Suppressor macrophage treated with lipopolysaccharide for 4 hours (primary cell): ENCODE results near the gene GABRR2.
"Not testable (repeated sequence)": the region's sequence is repeated elsewhere in the genome, so short reads cannot be mapped to it uniquely, and the experiment has no call there.

Source experiments
- DNase-seq: peaks from one replicate; pipeline ENCODE4 v3.0.0-alpha.2; 2020

The GABRR2 gene

DNA sequence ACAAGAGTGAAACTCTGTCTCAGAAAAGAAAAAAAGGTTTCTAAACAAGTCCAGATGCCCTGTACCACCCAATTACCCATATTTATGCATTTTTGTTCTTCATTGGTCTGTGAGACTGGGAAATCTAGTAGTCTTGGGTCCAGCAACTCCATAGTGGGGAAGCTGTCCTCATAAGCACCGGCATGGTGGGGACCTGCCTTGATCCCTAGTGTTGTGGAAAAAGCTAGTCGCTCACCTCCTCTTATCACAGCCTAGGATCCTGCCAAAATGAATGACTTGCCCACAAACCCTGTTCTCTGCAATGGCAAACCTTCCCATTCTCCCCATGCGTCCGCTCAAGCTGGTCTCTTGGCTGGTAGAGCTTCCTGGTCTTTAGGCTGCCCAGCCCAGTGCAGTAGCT, 59.7 kb downstream of the GABRR2 start:
- no peak for DNase-seq

DNA sequence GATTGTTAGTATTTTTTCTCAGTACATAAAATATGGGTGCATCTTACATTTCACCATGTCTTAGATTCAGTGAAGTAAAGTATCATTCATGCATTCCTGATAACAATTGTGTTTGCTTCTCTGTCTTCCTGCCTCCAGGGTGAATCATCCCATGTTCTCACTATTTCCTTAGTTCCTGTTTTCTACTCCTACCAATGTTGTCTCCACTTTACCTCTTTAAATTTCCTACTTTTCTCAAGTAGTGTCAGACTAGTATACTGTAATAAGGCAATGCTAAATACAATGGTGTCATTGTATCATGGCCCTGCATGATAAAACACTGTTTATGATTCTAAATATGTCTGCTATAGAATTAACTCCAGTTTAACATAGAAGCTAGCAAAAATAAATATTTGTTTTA, 60.5 kb downstream of the GABRR2 start:
- peak; percentile 47 for DNase-seq

DNA sequence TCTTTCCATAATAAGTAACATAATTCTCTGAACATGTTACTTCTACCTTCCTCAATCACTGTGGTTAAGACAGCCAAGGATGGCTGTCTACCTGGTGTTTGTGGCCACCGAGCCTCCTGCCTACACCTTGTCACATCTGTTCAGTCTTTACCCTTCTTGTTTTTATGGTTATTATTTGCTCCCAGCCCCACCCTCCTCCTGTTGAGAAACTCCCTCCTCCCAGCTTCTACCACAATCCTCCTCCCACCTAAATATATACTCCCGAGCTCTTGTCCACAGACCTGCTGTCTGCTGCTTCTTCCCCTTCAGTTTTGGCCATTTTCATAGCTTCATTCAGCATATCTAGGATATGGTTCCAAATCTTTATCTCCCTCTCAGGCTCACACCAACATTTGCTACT, 62.2 kb downstream of the GABRR2 start:
- no peak for DNase-seq

DNA sequence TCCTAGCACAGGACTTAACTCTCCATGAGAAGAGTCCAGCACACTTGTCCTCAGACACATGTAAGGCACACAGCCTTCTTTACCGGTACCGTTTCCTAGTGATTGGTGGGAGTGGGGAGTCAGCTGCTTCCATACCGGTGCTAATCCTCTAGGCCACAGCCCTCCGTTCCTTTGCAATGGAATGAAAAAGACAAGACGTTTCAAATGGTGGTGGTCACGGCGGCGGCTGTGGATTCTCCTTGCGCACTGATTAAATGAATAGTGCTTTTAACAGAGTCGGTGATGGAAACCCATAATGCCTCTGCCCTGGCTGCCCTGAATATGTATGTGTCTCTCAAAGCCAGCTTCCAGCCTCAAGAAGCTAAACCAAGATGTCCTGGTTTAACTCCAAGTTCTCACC, 63.1 kb downstream of the GABRR2 start:
- no peak for DNase-seq

DNA sequence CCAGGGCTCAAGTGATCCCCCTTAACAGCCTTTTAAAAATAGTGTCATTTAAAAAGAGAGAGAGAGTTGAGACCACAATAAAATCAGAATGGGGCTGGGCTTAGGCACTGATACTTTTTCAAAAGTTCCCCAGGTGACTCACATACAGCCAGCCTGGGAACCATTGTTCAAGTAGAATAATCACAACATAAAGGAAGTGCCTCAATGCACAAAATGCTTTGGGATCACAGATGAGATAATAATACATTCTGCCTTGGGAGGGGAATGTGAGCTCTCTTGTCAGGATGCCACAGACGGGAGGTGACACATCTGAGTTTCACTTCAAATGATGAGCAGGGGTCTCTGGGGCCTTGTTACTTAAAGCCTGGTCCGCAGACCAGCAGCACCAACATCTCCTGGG, 63.9 kb downstream of the GABRR2 start:
- DNase-seq: no peak

DNA sequence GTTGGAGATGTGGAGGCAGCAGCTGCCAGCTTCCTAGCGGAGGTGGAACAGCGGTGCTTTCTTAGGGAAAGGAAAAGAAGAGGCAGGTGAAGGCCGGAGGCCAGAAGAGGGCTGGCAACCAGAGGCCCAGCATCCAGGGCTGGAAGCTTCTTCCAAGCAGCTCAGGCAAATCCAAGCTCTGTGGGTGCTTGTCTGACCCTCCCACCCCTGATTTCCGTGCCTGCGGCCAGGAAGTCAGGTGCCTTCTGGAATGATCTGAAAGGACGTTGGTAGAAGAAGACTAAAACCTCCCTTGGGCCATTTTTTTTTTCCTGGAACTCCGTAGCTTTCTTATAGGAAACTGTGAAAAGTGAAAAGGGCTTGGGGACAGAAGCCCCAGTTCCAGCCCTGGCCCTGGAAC, 64.9 kb downstream of the GABRR2 start:
- no peak for DNase-seq

DNA sequence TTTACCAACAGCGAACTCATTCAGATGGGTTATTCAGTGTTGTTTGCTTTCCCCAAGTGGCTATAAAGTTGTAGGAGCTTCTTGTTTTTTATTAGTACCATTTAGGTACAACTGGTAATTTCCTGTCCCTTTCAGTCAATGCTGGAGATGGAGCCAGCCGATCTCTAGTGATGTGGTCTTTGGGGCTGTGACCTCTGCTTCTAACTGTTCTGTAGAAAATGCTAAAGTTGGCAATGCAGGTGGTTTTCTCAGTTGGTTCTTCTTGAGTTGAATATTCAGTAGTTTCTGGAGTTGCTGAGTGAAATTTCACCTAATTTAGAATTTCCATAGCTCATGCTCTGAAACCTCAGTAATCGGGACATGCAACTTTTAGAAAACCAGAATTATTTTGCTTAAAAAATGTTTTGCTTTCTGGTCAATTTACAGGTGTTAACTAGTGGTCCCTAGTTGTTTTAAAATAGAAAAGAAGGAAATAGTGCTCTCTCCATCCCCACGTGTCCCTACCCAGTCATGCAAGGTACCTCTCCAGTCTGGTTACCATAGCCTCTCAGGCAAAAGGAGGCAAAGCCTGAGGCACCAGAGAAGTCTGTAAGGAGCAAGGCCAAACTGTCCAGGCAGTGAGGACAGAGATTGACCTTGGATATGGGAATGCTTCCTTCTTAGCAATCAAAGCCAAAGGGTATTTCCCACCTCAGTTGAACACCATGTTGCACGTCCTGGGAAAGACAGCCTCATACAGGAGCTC, 70.7 kb downstream of the GABRR2 start:
- DNase-seq: no peak

DNA sequence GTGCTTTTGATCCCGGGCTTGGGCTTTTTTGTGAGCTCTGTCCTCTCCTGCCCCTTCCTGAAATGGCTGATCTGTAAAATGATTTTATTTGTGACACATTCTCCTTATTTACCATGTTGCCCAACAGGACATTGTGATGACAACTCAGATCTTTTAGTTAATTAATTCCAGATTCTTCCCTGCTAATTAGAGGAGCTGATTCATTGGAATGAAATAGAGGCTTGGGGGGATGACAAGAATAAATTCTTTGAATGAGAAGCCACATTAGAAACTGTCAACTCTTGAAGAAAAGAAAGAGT, 71.8 kb downstream of the GABRR2 start:
- DNase-seq: no peak

DNA sequence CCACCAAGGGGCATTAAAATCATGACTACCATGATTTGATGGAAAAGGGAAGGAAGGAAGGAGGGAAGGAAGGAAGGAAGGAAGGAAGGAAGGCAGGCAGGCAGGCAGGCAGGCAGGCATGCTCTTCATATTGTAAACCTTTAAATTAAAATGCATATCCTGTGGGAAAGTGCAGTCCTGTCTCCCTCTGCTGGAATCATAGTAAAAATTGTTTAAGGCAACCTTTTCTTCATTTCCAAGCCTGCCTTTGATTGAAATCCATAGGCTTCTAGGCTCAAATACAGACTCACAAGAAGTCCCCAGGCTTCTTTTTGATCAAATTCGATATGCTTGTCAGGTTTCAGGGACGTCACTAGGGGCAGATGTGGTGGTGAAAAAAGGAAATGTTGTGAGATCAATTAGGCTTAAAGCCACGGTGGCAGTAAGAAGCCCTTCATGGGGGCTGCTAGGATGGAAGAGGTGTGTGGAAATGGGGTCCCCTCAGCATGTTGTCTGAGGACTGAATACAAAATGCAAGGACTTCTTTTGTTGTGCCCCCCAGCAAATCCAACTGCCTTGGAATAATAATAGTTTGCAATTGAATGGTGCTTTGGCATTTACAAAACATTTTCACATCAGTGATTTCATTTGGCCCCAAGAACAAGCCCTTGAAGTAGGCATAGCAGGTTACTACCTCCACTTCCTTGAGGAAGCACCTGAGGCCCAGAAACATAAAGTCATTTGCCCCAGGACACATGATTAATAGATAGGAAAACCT, 72.3 kb downstream of the GABRR2 start:
- DNase-seq: peak; percentile 52

DNA sequence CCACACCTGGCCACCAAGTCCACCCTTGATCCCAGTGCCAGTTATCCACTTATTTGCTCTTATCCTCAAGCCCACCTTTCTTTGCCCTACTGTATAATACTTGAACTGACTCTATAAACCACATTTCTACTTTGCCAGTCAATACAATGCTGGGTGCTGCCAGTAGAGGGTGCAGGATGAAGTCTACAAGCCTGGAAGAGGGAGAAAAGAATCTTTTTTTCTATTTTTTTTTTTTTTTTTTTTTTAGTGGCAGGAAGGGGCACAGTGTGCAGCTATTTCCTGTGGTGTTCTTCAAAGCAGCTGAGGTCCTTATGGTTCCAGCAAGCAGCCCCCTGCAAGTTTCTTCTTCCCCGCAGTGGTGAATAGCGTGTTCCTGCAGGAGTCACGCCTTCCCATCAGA, 75.8 kb downstream of the GABRR2 start:
- DNase-seq: peak; percentile 34

DNA sequence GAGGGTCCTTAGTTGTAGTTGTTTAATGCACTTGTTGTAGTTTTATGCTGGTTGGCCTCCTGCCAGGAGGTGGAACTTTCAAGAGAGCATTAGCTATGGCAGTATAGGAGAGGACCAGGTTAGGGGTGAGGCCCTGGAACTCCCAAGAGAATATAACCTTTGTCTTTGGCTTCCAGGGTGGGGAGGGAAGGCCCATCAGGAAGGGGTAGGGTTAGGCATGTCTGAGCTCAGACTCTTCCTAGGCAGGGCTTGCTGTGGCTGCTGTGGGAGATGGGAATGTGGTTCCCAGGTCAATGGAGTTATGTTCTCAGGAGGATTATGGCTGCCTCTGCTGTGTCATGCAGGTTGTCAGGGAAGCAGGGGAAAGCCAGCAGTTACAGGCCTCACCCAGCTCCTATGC, 77.9 kb downstream of the GABRR2 start:
- no peak for DNase-seq

DNA sequence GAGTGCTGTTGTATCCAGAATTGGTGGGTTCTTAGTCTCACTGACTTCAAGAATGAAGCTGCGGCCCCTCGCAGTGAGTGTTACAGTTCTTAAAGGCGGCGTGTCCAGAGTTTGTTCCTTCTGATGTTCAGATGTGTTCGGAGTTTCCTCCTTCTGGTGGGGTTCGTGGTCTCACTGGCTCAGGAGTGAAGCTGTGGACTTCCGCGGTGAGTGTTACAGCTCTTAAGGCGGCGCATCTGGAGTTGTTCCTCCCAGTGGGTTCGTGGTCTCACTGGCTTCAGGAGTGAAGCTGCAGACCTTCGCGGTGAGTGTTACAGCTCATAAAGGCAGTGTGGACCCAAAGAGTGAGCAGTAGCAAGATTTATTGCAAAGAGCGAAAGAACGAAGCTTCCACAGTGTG, 81.5 kb downstream of the GABRR2 start:
- not testable (repeated sequence) for DNase-seq

DNA sequence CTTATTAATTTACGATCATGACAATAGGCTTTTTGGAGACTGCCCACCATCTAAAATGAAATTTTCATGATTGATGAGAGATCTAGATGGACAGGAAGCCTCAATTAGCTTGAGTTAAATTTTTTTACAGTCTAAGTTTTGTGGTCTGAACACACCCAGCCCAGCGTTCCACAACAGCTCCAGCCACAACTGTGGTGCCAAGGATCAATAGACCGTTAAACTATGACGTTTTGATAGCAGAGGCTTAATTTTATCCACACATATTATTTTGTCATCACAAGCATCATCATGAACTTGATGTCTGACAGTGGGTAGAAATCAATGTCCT, 92.4 kb downstream of the GABRR2 start:
- no peak for DNase-seq

DNA sequence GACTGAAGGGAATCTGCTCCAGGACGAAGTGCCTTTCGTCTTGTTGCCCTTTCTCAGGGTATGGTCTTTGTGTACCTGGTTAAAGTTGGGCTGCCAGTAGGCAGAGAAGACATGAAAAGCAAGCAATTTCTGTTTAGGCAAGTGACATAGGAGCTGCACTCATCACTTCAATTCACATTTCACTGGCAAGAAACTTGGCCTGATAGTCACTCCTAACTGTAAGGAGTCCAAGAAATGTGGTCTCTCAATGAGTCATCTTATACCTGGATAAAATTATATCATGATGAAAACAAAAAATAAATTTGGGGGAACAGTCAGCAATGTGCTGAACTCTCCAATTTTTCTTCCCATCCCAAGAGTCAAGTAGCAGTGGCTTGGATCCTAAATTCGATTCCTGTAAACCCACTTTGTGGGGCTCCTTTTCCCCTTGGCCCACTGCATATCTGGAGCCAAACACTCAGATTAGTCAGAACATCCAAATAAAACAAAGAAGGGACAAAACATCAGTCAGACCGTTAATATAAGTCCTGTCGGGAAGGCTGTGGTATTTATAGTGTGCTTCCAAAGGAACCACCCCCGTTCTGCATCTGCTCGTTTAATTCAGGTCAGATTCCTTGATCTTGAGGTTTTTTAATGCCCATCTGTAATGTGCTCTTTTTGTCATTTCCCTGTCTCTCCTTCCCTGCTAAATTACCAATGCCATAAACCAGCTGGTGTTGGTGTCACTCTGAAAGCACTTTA, 93.0 kb downstream of the GABRR2 start:
- no peak for DNase-seq

DNA sequence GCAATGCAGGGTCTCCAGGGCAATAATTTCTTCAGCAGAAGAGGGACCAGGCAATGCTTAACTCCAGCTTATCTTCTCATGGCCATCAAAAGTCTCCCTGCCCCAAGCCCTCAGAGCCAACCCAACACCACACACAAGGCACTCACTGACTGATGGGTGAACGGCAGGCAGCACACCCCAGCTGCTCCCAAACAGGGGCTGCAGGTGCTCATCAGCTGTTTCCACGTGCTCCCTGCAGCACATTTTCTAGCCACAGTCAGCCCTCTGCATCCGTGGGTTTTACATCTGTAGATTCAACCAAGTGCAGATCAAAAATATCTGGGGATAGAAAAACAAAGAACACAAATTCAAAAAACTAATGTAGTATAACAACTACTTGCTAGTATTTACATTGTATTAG, 94.0 kb downstream of the GABRR2 start:
- no peak for DNase-seq

DNA sequence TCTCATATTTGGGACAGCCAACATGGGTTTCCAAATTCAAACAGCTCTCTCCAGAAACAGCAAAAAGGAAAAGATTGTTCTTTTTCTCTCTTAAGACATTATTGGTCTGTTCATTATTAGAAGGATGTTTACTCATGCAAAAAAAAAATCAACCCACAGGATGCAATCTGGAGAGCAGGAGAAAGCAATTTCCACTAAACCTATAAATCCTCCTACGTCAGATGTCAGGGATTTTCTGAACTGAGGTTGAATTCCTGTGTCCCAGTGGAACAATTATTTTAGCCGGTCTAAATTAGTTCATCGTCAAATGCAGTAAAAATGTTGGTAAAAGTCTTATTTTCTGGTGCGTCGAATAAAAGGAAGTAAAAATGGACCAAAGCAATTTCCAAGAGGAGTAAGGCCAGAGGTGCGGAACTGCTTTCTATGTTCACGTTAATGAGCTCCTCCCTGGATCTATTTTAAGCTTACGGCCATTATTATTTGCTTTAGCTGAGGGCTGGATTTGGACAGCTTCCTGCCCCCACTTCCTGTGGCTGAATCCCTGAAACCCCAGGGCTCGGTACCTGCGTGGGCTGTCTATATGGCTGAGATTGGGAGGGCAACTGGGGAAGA, 97.7 kb downstream of the GABRR2 start, which contains the start of gene GABRR1:
Gene GABRR1 (minus strand): TSS at position 60 of the 612 bp plus-strand sequence. CDS start 36 bp downstream, at position 24.
- DNase-seq: peak; percentile 11

DNA sequence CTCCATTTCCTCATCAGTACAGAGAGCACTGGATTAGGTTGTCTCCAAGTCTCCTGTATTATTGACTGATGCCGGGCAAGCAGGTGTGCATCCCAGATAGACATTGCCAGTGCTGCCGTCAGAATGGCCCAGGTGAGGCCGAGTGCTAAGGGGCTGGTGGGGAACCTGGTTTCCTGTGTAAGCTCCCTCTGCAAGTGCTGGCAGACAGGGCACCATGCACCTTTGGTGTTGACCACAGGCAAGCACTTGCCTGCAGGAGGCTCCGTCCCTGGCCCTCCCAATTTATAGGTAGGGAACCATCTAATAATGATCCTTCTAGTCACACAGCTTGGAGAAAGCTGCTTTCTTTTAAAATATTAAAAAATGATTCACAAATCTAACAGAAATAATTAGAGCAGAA, 98.7 kb downstream of the GABRR2 start:
- DNase-seq: no peak

DNA sequence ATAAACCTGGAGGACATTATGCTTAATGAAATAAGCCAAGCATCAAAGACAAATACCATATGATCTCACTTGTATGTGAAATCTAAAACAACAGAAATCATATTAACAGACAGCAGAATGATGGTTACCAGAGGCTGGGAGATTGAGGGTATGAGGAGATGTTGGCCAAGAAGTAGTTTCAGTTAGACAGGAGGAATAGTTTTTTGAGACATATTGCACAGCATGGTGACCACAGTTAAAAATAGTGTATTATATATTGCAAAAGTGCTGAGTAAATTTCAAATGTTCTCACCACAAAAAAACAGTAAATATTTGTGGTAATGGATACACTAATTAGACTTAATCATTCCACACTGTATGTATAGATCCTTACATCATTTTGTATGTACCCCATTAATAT, 99.7 kb downstream of the GABRR2 start:
- DNase-seq: no peak

DNA sequence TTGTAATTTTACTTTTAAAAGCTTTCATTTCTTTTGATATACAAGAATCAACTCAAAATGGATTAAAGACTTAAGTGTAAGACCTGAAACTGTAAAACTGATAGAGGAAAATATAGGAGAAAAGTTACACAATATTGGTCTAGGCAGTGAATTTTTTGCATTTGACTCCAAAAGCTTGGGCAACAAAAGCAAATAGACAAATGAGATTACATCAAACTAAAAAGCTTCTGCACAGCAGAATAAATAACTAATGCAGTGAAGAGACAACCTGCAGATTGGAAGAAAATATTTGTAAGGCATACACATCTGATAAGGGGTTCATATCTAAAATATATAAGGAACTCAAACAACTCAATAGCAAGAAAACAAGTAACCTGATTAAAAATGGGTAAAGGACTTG, 100.9 kb downstream of the GABRR2 start:
- DNase-seq: no peak

DNA sequence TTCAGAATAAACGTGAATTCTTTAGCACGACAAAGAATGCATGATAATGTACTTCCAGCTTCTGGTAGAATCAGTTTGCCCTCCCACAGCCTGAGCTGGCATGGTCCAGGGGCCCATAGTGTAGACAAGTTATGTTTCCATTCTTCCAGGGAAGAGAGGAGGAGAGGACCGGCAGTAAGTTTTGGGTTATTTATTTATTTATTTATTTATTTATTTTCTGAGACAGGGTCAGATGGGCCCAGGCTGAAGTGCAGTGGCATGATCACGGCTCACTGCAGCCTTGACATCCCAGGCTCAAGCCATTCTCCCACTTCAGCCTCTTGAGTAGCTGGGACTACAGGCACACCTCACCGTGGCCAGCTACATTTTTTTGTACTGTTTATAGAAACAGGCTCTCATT, 102.6 kb downstream of the GABRR2 start:
- DNase-seq: no peak

DNA sequence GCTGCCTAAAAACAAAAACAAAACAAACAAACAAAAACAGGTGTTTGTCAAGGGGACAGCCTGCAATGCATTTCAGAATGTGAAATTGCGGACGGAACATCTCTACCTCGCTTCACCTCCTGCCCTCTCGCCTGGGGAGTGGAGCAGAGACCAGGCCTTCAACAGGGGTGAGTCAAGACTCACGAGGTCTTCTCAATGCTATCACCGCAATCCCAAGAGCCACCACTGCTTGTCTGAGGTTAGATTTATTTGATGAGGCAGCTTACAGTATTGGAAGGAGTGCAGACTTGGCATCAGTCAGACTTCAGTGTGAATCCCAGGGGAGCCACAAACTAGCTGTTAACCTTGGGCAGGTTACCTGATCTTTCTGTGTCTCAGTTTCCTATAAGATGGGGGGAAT, 105.6 kb downstream of the GABRR2 start:
- no peak for DNase-seq

DNA sequence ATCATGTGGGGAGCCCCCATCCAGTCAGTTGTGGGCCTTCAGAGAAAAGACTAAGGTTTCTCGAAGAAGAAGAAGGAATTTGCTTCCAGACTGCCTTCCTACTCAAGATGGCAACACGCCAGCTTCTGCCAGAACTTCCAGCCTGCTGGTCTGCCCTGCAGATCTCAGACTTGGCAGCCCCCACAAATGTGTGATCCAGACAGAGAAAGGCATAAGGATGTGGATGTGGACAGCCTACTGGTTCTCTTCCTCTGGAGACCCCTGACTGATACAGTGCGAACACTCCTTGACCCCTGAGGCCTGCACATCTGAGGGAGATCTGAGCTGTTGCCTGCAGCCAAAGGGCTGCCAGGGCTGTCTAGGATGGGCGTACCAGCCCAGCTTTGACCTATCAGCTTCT, 106.5 kb downstream of the GABRR2 start:
- no peak for DNase-seq
